ENCODE results near the gene KLC4. TPM values are rescaled to one million over a fixed set of nuclear protein-coding genes. Genes with fewer than 3 reads are reported as not detected.

KLC4 gene
- total RNA-seq, 1 donor from 2014 or later, result 19.9 TPM

Other genes starting within 250 kb of the KLC4 start
- gene RPL7L1, start 180.0 kb upstream of the KLC4 start, total RNA-seq, result 150 and 174 TPM in 2 replicates
- not detected in 2 replicates for gene PTCRA, start 143.6 kb upstream of the KLC4 start, total RNA-seq
- 36.1 and 43.4 TPM in 2 replicates for gene CNPY3, start 130.2 kb upstream of the KLC4 start, total RNA-seq
- gene GNMT, start 98.9 kb upstream of the KLC4 start, total RNA-seq, result 0.23 TPM in 1 of 2 replicates, not detected in the other
- gene PEX6, start 80.5 kb upstream of the KLC4 start, total RNA-seq, result 19.1 and 45.8 TPM in 2 replicates
- gene PPP2R5D, start 75.1 kb upstream of the KLC4 start, total RNA-seq, result 37.3 and 45.6 TPM in 2 replicates
- gene MEA1, start 45.7 kb upstream of the KLC4 start, total RNA-seq, result 33.6 and 52.9 TPM in 2 replicates
- gene KLHDC3, start 45.4 kb upstream of the KLC4 start, total RNA-seq, result 134 and 173 TPM in 2 replicates
- 100 and 147 TPM in 2 replicates for gene RRP36, start 38.0 kb upstream of the KLC4 start, total RNA-seq
- 38.9 and 39.5 TPM in 2 replicates for gene CUL7, start 5.8 kb upstream of the KLC4 start, total RNA-seq
- 18.5 and 19.4 TPM in 2 replicates for gene MRPL2, start 197 bp upstream of the KLC4 start, total RNA-seq
- gene PTK7, start 16.7 kb downstream of the KLC4 start, total RNA-seq, result 23.0 and 29.9 TPM in 2 replicates
- gene SRF, start 111.6 kb downstream of the KLC4 start, total RNA-seq, result 16.5 and 19.7 TPM in 2 replicates
- gene CUL9, start 122.6 kb downstream of the KLC4 start, total RNA-seq, result 25.9 and 33.8 TPM in 2 replicates
- gene DNPH1, start 169.8 kb downstream of the KLC4 start, total RNA-seq, result 29.0 and 31.5 TPM in 2 replicates
- gene TTBK1, start 183.8 kb downstream of the KLC4 start, total RNA-seq, result 0.05 TPM in 1 of 2 replicates, not detected in the other
- gene SLC22A7, start 238.6 kb downstream of the KLC4 start, total RNA-seq, result not detected in 2 replicates
- gene CRIP3, start 249.2 kb downstream of the KLC4 start, total RNA-seq, result 0.34 TPM in 1 of 2 replicates, not detected in the other

Data from dermis blood vessel endothelial cell (primary cell).